Activated CD8-positive, alpha-beta T cell treated with anti-CD3 and anti-CD28 coated beads for 36 hours (primary cell): Measurements from ENCODE around the gene STPG1. TPM values are rescaled to one million over a fixed set of nuclear protein-coding genes. Genes with fewer than 3 reads are reported as not detected.

Experiments
- ATAC-seq: fragments of 200-7000 bp; cut with Tn5 transposase; one replicate; pipeline ENCODE4 v1.10.0; 2021; ENCODE audit warnings: mild to moderate bottlenecking, moderate library complexity
- CTCF ChIA-PET: fragments of 350-600 bp; sonication (Branson Sonifier 250); formaldehyde crosslinking; loops from one replicate; lab custom pipeline; 2021; ENCODE audit warnings: antibody characterized with exemption; lab: Charles Lee
- POLR2A ChIA-PET: fragments of 350-600 bp; sonication (Branson Sonifier 250); formaldehyde crosslinking; loops from one replicate; lab custom pipeline; 2021; ENCODE audit warnings: antibody characterized with exemption; lab: Charles Lee
- DNase-seq: peaks from one replicate; pipeline ENCODE4 v3.0.0-alpha.2; 2020
- H3K27ac Mint-ChIP-seq: one replicate; pipeline ENCODE4 v1.8.0; 2021; ENCODE audit warnings: mild to moderate bottlenecking, mixed read lengths
- H3K27me3 Mint-ChIP-seq: one replicate; pipeline ENCODE4 v1.8.0; 2021; ENCODE audit warnings: mixed read lengths
- H3K36me3 Mint-ChIP-seq: one replicate; pipeline ENCODE4 v1.8.0; 2021; ENCODE audit warnings: low read depth, mixed read lengths
- H3K4me1 Mint-ChIP-seq: one replicate; pipeline ENCODE4 v1.8.0; 2021; ENCODE audit warnings: low read depth, mixed read lengths
- H3K4me3 Mint-ChIP-seq: one replicate; pipeline ENCODE4 v1.8.0; 2021; ENCODE audit warnings: mild to moderate bottlenecking, moderate library complexity, mixed read lengths
- H3K9me3 Mint-ChIP-seq: one replicate; pipeline ENCODE4 v1.8.0; 2021; ENCODE audit warnings: mixed read lengths
- CTCF ChIP-seq: fragments of 200-600 bp; IDR thresholded peaks from one replicate; pipeline ENCODE4 v1.8.0; 2022; ENCODE audit warnings: antibody characterized with exemption, mild to moderate bottlenecking
- intact Hi-C: fragments of 100-400 bp; cut with micrococcal nuclease; formaldehyde crosslinking; loops from one replicate; pipeline ENCODE4 v1.10.0; 2022
- total RNA-seq, 2 experiments: library from RNA; stranded (reverse); gene quantifications; one replicate each; pipeline ENCODE4 v1.2.3, GENCODE V29; 2021

Gene STPG1
- total RNA-seq, 2 experiments from 2014 or later = 5.6 to 6.3 TPM

GRCh38 chr1:24438423-24438901 is 24.9 kb upstream of the STPG1 start:
- DNase-seq (no peak), ATAC-seq (no peak)
- Mint-ChIP-seq H3K36me3 (peaks cover 16% of the 10 kb centered on the region), H3K27me3 (no peaks in the 10 kb centered on the region), H3K9me3 (no peaks in the 10 kb centered on the region), H3K27ac (no peak overlapping the region), H3K4me1 (peaks cover 17% of the 10 kb centered on the region), H3K4me3 (no peak overlapping the region)
- intact Hi-C loops = no loop called here
- TF ChIP-seq CTCF = no peak
- ChIA-PET POLR2A (no interaction called here), CTCF (no interaction called here)

- TF ChIP-seq CTCF = no peak
- H3K4me3 Mint-ChIP-seq = no peak overlapping the region
- H3K27ac Mint-ChIP-seq = no peak overlapping the region
- ChIA-PET CTCF (interaction anchor here (0.9 kb wide), 1 partner anchor 13 kb away, joined by 3 read pairs; no protein-coding TSS in a partner anchor), POLR2A (no interaction called here)
- ATAC-seq (no peak), DNase-seq (no peak)
- no peaks in the 10 kb centered on the region for H3K9me3 Mint-ChIP-seq
- no peaks in the 10 kb centered on the region for H3K27me3 Mint-ChIP-seq
- peaks cover 17% of the 10 kb centered on the region for H3K4me1 Mint-ChIP-seq
- H3K36me3 Mint-ChIP-seq = peaks cover 19% of the 10 kb centered on the region
- intact Hi-C loops = no loop called here
Measured at GRCh38 chr1:24437631-24438396, 24.2 kb upstream of the STPG1 start.

GRCh38 chr1:24435782-24436365 is 22.3 kb upstream of the STPG1 start:
- ATAC-seq (peak; percentile 45), DNase-seq (peak; percentile 18)
- CTCF ChIA-PET = interaction anchor here (1.0 to 1.3 kb wide), 3 partner anchors 20 to 234 kb away, joined by 3 to 4 read pairs (median 3); partner anchors contain the start of gene NIPAL3
- intact Hi-C loops = no loop called here
- Mint-ChIP-seq H3K27me3 (no peaks in the 10 kb centered on the region), H3K27ac (peak overlapping the region; percentile 7), H3K4me1 (peaks cover 23% of the 10 kb centered on the region), H3K4me3 (no peak overlapping the region), H3K9me3 (no peaks in the 10 kb centered on the region), H3K36me3 (peaks cover 19% of the 10 kb centered on the region)
- no peak for TF ChIP-seq CTCF
- POLR2A ChIA-PET = interaction anchor here (0.7 to 1.1 kb wide), 2 partner anchors 48 to 148 kb away, joined by 3 read pairs; no protein-coding TSS in a partner anchor

- peaks cover 34% of the 10 kb centered on the region for H3K4me1 Mint-ChIP-seq
- intact Hi-C loops = no loop called here
- H3K27me3 Mint-ChIP-seq = no peaks in the 10 kb centered on the region
Measured at GRCh38 chr1:24427545-24427862, 13.9 kb upstream of the STPG1 start.

More at GRCh38 chr1:24427545-24427862, 13.9 kb upstream of the STPG1 start:
- Mint-ChIP-seq H3K9me3 (no peaks in the 10 kb centered on the region), H3K36me3 (peaks cover 32% of the 10 kb centered on the region), H3K4me3 (no peak overlapping the region), H3K27ac (no peak overlapping the region)
- no peak for TF ChIP-seq CTCF
- ChIA-PET POLR2A (no interaction called here), CTCF (interaction anchor here (4.0 kb wide), 1 partner anchor 12 kb away, joined by 31 read pairs; the partner anchor contains the start of gene NIPAL3)
- no peak for DNase-seq
- ATAC-seq = no peak
